Measurements from ENCODE around the gene ACP4.

ACP4 gene

DNA sequence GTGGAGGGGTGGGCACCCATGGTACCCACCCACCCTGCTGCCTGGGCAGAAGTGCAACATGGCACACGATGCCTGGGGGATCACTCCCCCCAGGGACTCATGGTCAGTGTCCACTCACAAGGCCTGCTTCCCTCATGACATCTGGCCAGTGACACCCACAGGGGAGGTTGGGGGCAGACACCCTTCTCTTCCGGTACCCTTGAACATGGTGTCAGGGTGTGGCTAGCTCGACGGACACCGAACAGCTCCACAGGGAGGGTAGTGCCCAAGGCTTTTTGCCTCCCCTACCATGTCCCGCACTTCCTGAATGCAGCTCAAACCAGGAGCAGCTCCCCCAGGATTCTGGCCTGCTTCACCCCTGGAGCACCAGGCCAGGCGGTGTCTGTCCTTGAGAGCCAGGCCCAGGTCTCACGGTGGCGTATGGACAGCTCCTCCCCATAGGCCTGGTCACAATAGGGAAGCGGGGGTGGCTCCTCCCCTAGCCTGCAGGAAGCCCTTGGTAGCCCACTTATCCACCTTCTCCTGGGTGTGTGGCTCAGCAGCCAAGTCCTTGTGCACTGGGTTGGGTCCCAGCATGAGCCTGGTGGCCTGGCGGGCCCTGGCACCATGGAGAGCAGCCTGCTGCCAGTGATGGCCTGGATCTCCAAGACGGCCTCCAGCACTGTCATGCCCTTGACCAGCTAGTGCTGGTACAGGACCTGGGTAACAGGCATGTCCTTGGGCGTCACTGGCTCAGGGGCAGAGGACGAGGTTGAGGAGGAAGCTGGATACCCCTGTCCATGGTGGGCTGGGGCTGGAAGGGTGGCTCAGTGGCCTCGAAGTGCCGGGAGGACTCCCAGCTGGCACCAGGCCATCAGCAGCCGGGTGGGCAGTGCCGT, 7.8 kb downstream of the ACP4 start:
- H3K9me3 ChIP-seq (ENCODE audit: low read length) = no peaks in the 10 kb centered on the region
- no peaks in the 10 kb centered on the region for H4K20me1 ChIP-seq (ENCODE audit: insufficient read depth, low read length)
- H3K27me3 ChIP-seq (ENCODE audit: insufficient read depth, low read length) = no peaks in the 10 kb centered on the region
- peaks cover 11% of the 10 kb centered on the region for H3K79me2 ChIP-seq (ENCODE audit: insufficient read depth, low read length)
- H3K27ac ChIP-seq (ENCODE audit: low read depth, low read length, poor library complexity, severe bottlenecking) = no peak overlapping the region
- H3K4me1 ChIP-seq (ENCODE audit: insufficient read depth, low read length, severe bottlenecking) = peaks cover 17% of the 10 kb centered on the region
- H3K9me2 ChIP-seq (ENCODE audit: low read depth, low read length) = no peaks in the 10 kb centered on the region
- no peaks in the 10 kb centered on the region for H3F3A ChIP-seq (ENCODE audit: insufficient read depth, low read length)
- TF ChIP-seq, protein P1, sequence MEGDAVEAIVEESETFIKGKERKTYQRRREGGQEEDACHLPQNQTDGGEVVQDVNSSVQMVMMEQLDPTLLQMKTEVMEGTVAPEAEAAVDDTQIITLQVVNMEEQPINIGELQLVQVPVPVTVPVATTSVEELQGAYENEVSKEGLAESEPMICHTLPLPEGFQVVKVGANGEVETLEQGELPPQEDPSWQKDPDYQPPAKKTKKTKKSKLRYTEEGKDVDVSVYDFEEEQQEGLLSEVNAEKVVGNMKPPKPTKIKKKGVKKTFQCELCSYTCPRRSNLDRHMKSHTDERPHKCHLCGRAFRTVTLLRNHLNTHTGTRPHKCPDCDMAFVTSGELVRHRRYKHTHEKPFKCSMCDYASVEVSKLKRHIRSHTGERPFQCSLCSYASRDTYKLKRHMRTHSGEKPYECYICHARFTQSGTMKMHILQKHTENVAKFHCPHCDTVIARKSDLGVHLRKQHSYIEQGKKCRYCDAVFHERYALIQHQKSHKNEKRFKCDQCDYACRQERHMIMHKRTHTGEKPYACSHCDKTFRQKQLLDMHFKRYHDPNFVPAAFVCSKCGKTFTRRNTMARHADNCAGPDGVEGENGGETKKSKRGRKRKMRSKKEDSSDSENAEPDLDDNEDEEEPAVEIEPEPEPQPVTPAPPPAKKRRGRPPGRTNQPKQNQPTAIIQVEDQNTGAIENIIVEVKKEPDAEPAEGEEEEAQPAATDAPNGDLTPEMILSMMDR (IDR thresholded peaks at IDR 0.05; ENCODE audit: low read length) = no peak
- no peak for TF ChIP-seq EZH2 (IDR thresholded peaks at IDR 0.05; ENCODE audit: borderline replicate concordance, low read length)
- peaks cover 74% of the 10 kb centered on the region for H3K36me3 ChIP-seq (ENCODE audit: insufficient read depth, low read length)
- H3K4me2 ChIP-seq (ENCODE audit: low read length) = no peak overlapping the region
- no peak overlapping the region for H2AFZ ChIP-seq (ENCODE audit: low read length)
- H3K9ac ChIP-seq (ENCODE audit: low read length) = no peak overlapping the region
- no peak overlapping the region for H3K4me3 ChIP-seq (ENCODE audit: low read depth, low read length, poor library complexity, severe bottlenecking)

DNA sequence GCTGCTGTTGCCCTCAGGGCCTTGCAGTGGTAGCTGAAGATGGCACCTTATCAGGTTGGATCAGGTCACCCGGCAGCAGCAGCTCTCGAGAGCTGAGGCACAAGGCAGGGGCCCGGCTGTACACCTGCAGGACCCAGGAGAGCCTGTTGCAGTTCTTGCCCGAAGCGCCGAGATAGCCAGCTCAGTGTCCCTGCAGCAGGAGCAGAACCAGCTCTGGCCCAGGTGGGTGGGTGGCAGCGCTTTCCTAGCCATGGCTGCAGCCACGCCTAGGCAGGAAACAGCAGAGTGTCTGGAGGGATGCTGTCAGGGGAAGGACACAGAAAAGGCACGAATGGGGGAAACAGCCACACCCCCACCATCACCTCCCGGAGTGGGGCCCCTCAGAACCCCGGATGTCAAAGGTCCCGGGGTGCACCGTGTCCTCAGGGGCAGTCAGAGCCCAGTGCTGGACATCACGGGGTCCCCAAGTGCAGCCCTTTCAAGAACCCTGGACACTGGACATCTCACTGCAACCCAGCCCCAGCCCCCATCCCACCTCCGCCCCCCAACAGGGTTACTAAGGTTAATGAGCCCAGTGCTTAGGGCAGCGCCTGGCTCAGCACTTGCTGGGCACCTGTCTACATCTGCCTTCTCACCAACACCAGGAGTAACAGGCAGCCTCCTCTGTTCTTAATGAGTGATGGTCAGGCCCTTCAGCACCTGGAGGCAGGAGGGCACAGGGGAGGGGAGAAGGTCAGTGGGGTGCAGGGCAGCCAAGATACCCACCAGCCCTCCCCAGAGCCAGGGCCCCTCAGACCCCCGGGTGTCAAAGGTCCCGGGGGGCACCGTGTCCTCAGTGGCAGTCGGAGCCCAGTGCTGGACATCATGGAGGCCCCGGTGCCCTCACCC, 8.7 kb downstream of the ACP4 start:
- no peak overlapping the region for H2AFZ ChIP-seq (ENCODE audit: low read length)
- no peaks in the 10 kb centered on the region for H3K9me2 ChIP-seq (ENCODE audit: low read depth, low read length)
- H3F3A ChIP-seq (ENCODE audit: insufficient read depth, low read length) = no peaks in the 10 kb centered on the region
- peaks cover 20% of the 10 kb centered on the region for H3K79me2 ChIP-seq (ENCODE audit: insufficient read depth, low read length)
- no peak overlapping the region for H3K9ac ChIP-seq (ENCODE audit: low read length)
- H3K27ac ChIP-seq (ENCODE audit: low read depth, low read length, poor library complexity, severe bottlenecking) = no peak overlapping the region
- no peak overlapping the region for H3K4me3 ChIP-seq (ENCODE audit: low read depth, low read length, poor library complexity, severe bottlenecking)
- peaks cover 19% of the 10 kb centered on the region for H3K4me1 ChIP-seq (ENCODE audit: insufficient read depth, low read length, severe bottlenecking)
- H4K20me1 ChIP-seq (ENCODE audit: insufficient read depth, low read length) = no peaks in the 10 kb centered on the region
- no peaks in the 10 kb centered on the region for H3K9me3 ChIP-seq (ENCODE audit: low read length)
- TF ChIP-seq, protein P1 (IDR thresholded peaks at IDR 0.05; ENCODE audit: low read length) = no peak
- no peak for TF ChIP-seq EZH2 (IDR thresholded peaks at IDR 0.05; ENCODE audit: borderline replicate concordance, low read length)
- peaks cover 83% of the 10 kb centered on the region for H3K36me3 ChIP-seq (ENCODE audit: insufficient read depth, low read length)
- no peaks in the 10 kb centered on the region for H3K27me3 ChIP-seq (ENCODE audit: insufficient read depth, low read length)
- no peak overlapping the region for H3K4me2 ChIP-seq (ENCODE audit: low read length)

DNA sequence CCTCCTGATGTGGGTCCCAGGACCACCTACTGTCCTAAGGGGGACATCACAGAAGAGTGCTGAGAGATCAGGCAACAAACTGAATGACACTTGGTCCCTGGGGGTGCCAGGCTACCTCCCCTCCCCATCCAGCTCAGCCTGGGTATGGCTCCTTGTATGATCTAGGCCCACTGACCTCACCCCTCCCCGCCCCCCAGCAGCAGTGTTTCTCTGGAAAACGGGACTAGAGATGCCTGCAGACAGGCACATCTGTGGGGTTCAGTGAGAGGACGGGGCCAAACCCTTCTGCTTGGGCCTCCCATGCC, 9.3 kb downstream of the ACP4 start:
- no peaks in the 10 kb centered on the region for H4K20me1 ChIP-seq (ENCODE audit: insufficient read depth, low read length)
- peaks cover 24% of the 10 kb centered on the region for H3K79me2 ChIP-seq (ENCODE audit: insufficient read depth, low read length)
- H3K9ac ChIP-seq (ENCODE audit: low read length) = no peak overlapping the region
- H3K27ac ChIP-seq (ENCODE audit: low read depth, low read length, poor library complexity, severe bottlenecking) = no peak overlapping the region
- peaks cover 84% of the 10 kb centered on the region for H3K36me3 ChIP-seq (ENCODE audit: insufficient read depth, low read length)
- H3K9me3 ChIP-seq (ENCODE audit: low read length) = no peaks in the 10 kb centered on the region
- H3K27me3 ChIP-seq (ENCODE audit: insufficient read depth, low read length) = no peaks in the 10 kb centered on the region
- H3K4me1 ChIP-seq (ENCODE audit: insufficient read depth, low read length, severe bottlenecking) = peaks cover 19% of the 10 kb centered on the region
- H3K9me2 ChIP-seq (ENCODE audit: low read depth, low read length) = no peaks in the 10 kb centered on the region
- no peak for TF ChIP-seq EZH2 (IDR thresholded peaks at IDR 0.05; ENCODE audit: borderline replicate concordance, low read length)
- TF ChIP-seq, protein P1 (IDR thresholded peaks at IDR 0.05; ENCODE audit: low read length) = no peak
- no peak overlapping the region for H2AFZ ChIP-seq (ENCODE audit: low read length)
- H3K4me3 ChIP-seq (ENCODE audit: low read depth, low read length, poor library complexity, severe bottlenecking) = no peak overlapping the region
- no peaks in the 10 kb centered on the region for H3F3A ChIP-seq (ENCODE audit: insufficient read depth, low read length)
- no peak overlapping the region for H3K4me2 ChIP-seq (ENCODE audit: low read length)

Measured in OCI-LY1 (cell line).